RPMI8226 (cell line): Measurements from ENCODE around the gene FMN1.
A peak's percentile ranks its signal among the peaks of the same experiment; 100 is the strongest.

ENCODE experiments used
- DNase-seq: peaks from one replicate; pipeline ENCODE4 v3.0.0-alpha.2; 2015

FMN1 gene

GRCh38 chr15:32908135-32908801 lies 286.2 kb downstream of the FMN1 start:
- peak; percentile 55 for DNase-seq

- no peak for DNase-seq
Observed at GRCh38 chr15:32905481-32905880, 289.0 kb downstream of the FMN1 start.

GRCh38 chr15:32904448-32904847 lies 290.1 kb downstream of the FMN1 start:
- DNase-seq, result no peak

GRCh38 chr15:32903591-32904290 lies 290.8 kb downstream of the FMN1 start:
- DNase-seq, result no peak

- DNase-seq, result no peak
Observed at GRCh38 chr15:32901995-32902394, 292.5 kb downstream of the FMN1 start.

GRCh38 chr15:32901192-32901591 lies 293.3 kb downstream of the FMN1 start:
- DNase-seq, result no peak

GRCh38 chr15:32899126-32899596 lies 295.4 kb downstream of the FMN1 start:
- DNase-seq, result no peak

- DNase-seq, result no peak
Observed at GRCh38 chr15:32898414-32898813, 296.1 kb downstream of the FMN1 start.

GRCh38 chr15:32893421-32893820 lies 301.1 kb downstream of the FMN1 start:
- DNase-seq, result no peak

- no peak for DNase-seq
Observed at GRCh38 chr15:32889214-32889613, 305.3 kb downstream of the FMN1 start.

GRCh38 chr15:32888221-32888761 lies 306.2 kb downstream of the FMN1 start:
- no peak for DNase-seq

GRCh38 chr15:32887090-32887489 lies 307.4 kb downstream of the FMN1 start:
- no peak for DNase-seq

- no peak for DNase-seq
Observed at GRCh38 chr15:32886459-32886858, 308.1 kb downstream of the FMN1 start.

GRCh38 chr15:32885713-32886112 lies 308.8 kb downstream of the FMN1 start:
- no peak for DNase-seq

- DNase-seq, result no peak
Observed at GRCh38 chr15:32884146-32884545, 310.4 kb downstream of the FMN1 start.

GRCh38 chr15:32882955-32883354 lies 311.6 kb downstream of the FMN1 start:
- DNase-seq, result no peak

GRCh38 chr15:32881528-32881927 lies 313.0 kb downstream of the FMN1 start:
- DNase-seq, result no peak

- no peak for DNase-seq
Observed at GRCh38 chr15:32880642-32881041, 313.9 kb downstream of the FMN1 start.

GRCh38 chr15:32879980-32880379 lies 314.5 kb downstream of the FMN1 start:
- no peak for DNase-seq

GRCh38 chr15:32878869-32879805 lies 315.4 kb downstream of the FMN1 start:
- DNase-seq, result no peak

- no peak for DNase-seq
Observed at GRCh38 chr15:32878342-32878741, 316.2 kb downstream of the FMN1 start.

- DNase-seq, result no peak
Observed at GRCh38 chr15:32877252-32878019, 317.1 kb downstream of the FMN1 start.
